ENCODE data around the gene SAMD8.

The SAMD8 gene

DNA sequence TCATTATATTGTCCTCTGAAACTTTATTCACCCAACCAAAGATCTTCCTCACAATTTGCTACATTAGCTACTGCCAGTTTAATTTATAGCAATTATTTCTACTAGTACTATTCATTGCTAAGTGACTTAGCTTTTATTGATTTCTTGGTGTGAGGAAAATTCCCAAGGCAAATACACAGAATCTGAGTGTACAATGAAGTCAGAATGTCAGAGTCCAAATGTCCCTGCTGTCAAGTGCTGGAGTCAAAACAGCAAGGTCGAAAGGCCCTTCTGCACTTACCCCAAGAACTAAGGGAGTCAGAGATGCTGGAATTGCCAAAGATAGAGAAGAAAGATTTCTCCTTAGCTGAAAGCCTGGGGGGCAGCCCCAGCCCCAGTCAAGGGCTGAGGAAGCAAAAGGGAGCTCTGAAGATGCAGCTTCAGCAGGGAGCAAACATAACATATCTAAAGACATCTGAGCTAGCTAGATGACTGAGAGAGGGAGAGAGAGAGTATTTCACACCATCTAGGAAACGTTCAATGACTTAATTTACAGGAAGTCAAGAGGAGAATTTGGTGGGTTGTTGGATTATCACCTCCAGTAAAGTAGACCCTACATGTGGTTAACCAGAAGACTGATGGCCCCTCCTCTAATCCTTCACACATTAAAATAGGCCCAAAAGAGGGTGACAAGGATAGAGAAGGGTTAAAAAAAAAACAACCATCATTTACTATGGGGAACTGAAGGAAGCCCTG lies 36.6 kb upstream of the SAMD8 start:
- H3K4me3 Mint-ChIP-seq: no peak overlapping the region

DNA sequence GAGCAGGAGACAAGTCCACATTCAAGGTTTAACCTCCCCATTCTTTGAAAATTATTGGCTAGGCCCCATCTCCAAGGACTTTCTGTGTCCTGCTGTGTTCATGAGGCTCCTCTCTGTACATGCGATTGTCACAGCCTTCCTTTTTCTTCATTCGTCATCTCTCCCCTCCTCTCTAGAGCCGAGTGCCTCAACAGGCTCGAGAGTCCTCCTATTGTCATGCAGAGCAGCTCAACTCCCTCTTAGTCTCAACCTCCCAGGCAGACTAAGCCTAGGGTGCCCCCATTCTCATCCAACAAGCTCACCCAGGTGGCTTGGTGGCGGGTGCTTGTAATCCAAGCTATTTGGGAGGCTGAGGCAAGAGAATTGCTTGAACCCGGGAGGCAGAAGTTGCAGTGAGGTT lies 35.1 kb upstream of the SAMD8 start:
- Mint-ChIP-seq H3K9me3 (no peaks in the 10 kb centered on the region), H3K27ac (no peak overlapping the region), H3K4me1 (ENCODE audit: low read depth) (peaks cover 4% of the 10 kb centered on the region), H3K36me3 (ENCODE audit: low read depth) (no peaks in the 10 kb centered on the region), H3K27me3 (ENCODE audit: low read depth) (no peaks in the 10 kb centered on the region), H3K4me3 (no peak overlapping the region)
- DNase-seq (ENCODE audit: low spot score): no peak

More for the DNA sequence above, 36.6 kb upstream of the SAMD8 start:
- Mint-ChIP-seq H3K36me3 (ENCODE audit: low read depth) (no peaks in the 10 kb centered on the region), H3K4me1 (ENCODE audit: low read depth) (peaks cover 4% of the 10 kb centered on the region), H3K27me3 (ENCODE audit: low read depth) (no peaks in the 10 kb centered on the region), H3K27ac (no peak overlapping the region), H3K9me3 (no peaks in the 10 kb centered on the region)
- DNase-seq (ENCODE audit: low spot score): no peak

DNA sequence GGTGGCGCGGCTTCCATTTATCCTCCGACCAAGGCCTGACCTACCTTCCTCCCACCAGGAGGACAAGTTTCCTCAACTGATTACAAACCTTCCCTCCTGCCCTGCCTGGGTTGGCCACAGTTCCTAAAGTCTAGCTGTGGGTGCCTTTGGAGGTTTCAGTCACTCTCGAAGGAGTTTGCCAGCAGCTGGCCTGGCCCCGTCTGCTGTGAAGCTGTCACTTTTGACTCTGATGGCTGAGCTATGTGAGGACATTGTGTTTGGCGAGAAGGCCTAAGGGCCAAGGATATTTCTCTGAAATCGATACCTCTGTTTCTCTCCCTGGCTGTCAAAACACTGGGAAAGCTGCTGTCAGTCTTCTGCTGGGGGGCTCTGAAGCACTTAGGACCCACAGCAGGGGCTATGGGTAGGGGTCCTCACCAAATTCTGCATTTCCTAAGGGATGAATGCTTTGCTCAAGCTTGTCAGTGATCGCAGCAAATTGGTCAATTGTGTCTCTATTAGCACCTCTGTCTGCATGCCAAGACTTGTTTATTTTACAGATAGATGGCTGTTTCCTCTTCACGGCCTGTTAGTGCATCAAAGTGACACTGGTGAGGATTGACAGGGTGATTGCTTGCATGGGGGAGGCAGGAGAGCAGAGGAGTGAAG lies 31.9 kb upstream of the SAMD8 start:
- Mint-ChIP-seq H3K9me3 (no peaks in the 10 kb centered on the region), H3K36me3 (ENCODE audit: low read depth) (no peaks in the 10 kb centered on the region), H3K4me3 (no peak overlapping the region), H3K27me3 (ENCODE audit: low read depth) (no peaks in the 10 kb centered on the region), H3K4me1 (ENCODE audit: low read depth) (peaks cover 4% of the 10 kb centered on the region), H3K27ac (no peak overlapping the region)
- no peak for DNase-seq (ENCODE audit: low spot score)

DNA sequence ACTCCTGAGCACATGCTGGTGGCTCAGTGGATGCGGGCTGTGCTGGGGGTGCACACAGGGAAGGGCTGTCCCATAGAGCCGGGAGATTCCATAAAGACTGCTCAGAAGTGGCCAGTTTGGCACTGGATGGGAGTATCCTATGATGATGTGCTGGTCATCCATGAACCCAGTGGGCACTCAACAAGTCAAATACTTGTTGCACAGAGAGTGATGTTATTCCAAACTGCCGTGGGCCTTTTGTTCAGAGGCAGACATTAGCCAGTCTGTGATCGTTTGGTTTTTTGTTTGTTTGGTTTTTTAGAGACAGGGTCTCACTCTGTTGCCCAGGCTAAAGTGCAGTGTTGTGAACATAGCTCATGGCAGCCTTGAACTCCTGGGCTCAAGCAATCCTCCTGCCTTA lies 30.9 kb upstream of the SAMD8 start:
- H3K27ac Mint-ChIP-seq: no peak overlapping the region
- H3K27me3 Mint-ChIP-seq (ENCODE audit: low read depth): no peaks in the 10 kb centered on the region
- H3K4me3 Mint-ChIP-seq: no peak overlapping the region
- H3K9me3 Mint-ChIP-seq: no peaks in the 10 kb centered on the region
- H3K36me3 Mint-ChIP-seq (ENCODE audit: low read depth): no peaks in the 10 kb centered on the region
- DNase-seq (ENCODE audit: low spot score): no peak
- no peaks in the 10 kb centered on the region for H3K4me1 Mint-ChIP-seq (ENCODE audit: low read depth)

DNA sequence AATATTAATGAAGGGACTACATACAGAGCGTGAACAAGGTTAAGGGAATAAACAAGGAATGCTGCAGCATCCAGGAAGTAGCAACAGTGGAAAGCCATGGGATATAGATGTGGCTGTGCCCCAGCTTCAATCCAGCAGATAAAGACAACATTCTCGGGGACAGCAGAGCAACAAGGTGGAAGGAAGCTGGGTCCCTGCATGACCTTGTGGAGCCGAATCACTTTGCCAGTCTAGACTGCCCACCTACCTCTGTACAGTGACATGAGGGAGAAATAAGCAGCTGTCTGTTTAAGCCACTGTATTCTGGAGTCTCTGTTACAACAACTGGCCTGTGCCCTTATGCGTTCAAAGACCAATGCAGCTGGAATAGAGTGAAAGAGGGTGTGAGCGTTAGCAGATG lies 30.1 kb upstream of the SAMD8 start:
- H3K4me1 Mint-ChIP-seq (ENCODE audit: low read depth): no peaks in the 10 kb centered on the region
- no peaks in the 10 kb centered on the region for H3K27me3 Mint-ChIP-seq (ENCODE audit: low read depth)
- no peaks in the 10 kb centered on the region for H3K9me3 Mint-ChIP-seq
- H3K4me3 Mint-ChIP-seq: no peak overlapping the region
- no peak overlapping the region for H3K27ac Mint-ChIP-seq
- no peak for DNase-seq (ENCODE audit: low spot score)
- no peaks in the 10 kb centered on the region for H3K36me3 Mint-ChIP-seq (ENCODE audit: low read depth)

DNA sequence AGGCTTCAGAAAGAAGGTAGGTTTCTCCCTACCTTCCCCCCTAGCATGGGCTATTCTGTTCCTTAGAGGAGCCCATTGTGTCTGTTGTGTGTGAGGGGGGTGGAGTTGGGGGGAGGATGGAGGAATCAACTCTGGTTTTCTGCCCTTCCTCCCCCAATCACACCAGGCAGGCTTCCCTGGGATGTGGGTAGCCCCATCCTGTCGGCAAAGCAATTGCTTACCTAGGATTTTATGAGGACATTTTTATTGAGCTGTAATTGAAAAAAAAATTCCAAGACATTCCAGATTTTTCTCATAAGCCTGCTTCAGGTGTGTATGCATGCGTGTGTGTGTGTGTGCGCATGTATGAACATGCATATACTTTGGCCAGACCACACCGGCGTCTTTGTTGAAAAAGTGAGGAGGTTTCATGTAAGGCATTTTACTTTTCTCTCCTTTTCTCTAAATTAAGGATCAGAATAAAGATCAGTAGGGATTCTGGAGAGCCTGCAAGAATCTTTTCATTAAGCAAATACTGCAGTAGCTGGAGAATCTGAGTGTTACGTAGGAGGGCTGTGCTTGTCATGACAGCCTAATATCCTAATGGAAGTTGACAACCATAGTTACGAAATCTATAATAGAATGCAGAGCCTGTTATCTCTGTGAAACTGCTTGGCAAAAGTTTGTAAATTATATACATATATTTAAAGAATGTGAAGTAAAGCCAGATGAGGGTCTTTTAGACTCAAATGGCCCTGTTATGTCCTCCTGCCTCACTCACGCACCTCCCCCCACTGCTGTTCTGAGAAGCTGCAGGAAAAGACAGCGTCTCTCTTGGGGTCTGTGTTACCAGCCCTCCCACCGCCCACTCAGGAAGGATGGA lies 27.3 kb upstream of the SAMD8 start:
- Mint-ChIP-seq H3K27ac (no peak overlapping the region), H3K9me3 (no peaks in the 10 kb centered on the region), H3K4me3 (no peak overlapping the region), H3K27me3 (ENCODE audit: low read depth) (no peaks in the 10 kb centered on the region), H3K4me1 (ENCODE audit: low read depth) (no peaks in the 10 kb centered on the region), H3K36me3 (ENCODE audit: low read depth) (no peaks in the 10 kb centered on the region)
- no peak for DNase-seq (ENCODE audit: low spot score)

DNA sequence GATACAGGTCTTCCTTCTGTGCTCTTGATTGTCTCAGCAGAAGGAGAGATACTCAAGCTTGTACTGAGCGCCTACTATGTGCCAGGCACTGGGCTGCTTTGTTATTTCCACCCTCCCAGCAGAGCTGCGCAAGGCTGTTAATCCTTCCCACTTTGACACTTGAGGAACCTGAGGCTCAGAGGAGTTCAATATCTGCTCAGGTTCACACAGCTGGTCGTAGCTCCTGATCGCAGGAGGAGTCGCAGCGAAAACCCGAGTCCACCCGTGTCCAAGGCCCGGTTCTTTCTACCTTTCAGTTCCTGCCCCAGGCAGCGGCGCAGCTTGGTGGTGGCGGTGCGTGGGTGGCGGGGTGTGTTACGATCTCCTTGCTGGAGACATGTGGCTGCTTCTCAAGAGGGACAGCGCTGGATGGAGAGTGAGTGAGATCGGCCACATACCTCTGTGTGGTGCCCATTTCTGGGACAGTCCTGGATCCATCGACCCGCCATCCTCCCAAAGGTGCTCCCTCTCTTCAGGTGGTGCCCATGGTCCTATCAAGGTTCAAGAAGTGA lies 26.5 kb upstream of the SAMD8 start:
- Mint-ChIP-seq H3K27me3 (ENCODE audit: low read depth) (no peaks in the 10 kb centered on the region), H3K36me3 (ENCODE audit: low read depth) (no peaks in the 10 kb centered on the region), H3K27ac (no peak overlapping the region), H3K9me3 (no peaks in the 10 kb centered on the region), H3K4me1 (ENCODE audit: low read depth) (peaks cover 5% of the 10 kb centered on the region), H3K4me3 (no peak overlapping the region)
- DNase-seq (ENCODE audit: low spot score): no peak

DNA sequence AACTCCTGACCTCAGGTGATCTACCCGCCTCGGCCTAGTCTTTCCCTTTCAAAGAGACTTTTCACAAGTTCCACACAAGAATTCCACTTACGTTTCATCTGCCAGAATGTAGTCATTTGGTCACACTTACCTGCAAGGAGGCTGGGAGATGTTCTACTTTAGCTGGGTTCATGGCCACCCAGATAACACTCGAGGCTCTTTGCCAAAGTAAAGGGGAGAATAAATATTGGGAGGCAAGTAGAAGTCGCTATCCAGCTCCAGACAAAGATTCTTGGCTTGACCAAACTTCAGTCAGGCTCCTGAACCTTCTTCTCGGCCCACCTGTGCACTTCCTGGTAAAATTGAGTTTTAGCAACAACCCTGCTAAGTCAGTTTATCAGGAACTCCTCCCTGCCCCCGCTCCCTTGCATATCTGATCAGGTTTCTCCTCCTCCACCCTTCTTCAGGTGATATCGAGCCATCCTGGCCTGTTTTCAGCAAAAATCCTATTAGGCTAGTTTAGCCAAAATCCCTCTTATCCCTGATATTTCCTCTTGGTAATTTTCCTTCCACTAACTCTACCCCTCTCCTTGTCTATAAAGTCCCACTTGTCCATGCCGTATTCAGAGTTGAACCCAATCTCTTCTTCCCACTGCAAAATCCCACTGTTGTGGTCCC lies 25.1 kb upstream of the SAMD8 start:
- Mint-ChIP-seq H3K4me3 (no peak overlapping the region), H3K36me3 (ENCODE audit: low read depth) (no peaks in the 10 kb centered on the region), H3K27me3 (ENCODE audit: low read depth) (no peaks in the 10 kb centered on the region), H3K4me1 (ENCODE audit: low read depth) (peaks cover 5% of the 10 kb centered on the region), H3K9me3 (no peaks in the 10 kb centered on the region), H3K27ac (no peak overlapping the region)
- no peak for DNase-seq (ENCODE audit: low spot score)

DNA sequence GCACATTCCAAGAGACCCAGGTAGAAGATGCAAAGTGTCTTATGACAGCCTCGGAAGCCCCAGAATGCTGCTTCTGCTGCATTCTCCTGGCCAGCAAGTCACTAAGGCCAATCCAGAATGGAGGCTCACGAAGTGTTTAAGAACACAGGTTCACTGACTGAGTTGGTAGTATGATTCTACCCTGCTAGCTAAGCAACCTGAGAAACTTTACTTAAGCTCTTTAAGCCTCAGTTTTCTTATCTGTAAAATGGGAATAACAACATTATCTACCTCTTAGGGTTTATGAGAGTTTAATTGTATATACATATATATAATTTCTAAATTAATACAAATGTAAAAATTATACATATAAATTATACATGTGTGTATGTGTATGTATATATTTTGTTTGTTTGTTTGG lies 22.8 kb upstream of the SAMD8 start:
- H3K27ac Mint-ChIP-seq: no peak overlapping the region
- no peaks in the 10 kb centered on the region for H3K27me3 Mint-ChIP-seq (ENCODE audit: low read depth)
- no peaks in the 10 kb centered on the region for H3K9me3 Mint-ChIP-seq
- peaks cover 5% of the 10 kb centered on the region for H3K4me1 Mint-ChIP-seq (ENCODE audit: low read depth)
- no peak overlapping the region for H3K4me3 Mint-ChIP-seq
- DNase-seq (ENCODE audit: low spot score): no peak
- H3K36me3 Mint-ChIP-seq (ENCODE audit: low read depth): no peaks in the 10 kb centered on the region

DNA sequence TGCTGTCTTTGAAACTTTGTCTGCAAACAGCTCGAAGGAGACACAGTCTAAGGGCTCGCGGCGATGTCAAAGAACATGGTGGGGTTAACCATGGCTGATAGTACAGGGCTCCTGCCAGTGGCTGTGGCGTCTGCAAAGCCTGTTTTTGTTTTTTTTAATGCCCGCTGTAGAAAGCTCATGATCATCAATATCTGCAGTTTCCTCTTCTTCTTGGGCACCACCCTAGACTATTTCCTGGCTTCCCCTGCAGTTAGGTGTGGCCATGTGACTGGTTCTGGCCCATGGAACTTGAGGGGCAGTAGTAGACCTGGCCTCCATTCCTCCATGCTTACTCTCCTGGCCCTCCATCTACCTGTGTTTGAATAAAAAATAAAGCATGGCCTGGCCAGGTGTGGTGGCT lies 21.8 kb upstream of the SAMD8 start:
- Mint-ChIP-seq H3K27ac (no peak overlapping the region), H3K4me3 (no peak overlapping the region), H3K4me1 (ENCODE audit: low read depth) (peaks cover 5% of the 10 kb centered on the region), H3K36me3 (ENCODE audit: low read depth) (no peaks in the 10 kb centered on the region), H3K27me3 (ENCODE audit: low read depth) (no peaks in the 10 kb centered on the region), H3K9me3 (no peaks in the 10 kb centered on the region)
- no peak for DNase-seq (ENCODE audit: low spot score)

DNA sequence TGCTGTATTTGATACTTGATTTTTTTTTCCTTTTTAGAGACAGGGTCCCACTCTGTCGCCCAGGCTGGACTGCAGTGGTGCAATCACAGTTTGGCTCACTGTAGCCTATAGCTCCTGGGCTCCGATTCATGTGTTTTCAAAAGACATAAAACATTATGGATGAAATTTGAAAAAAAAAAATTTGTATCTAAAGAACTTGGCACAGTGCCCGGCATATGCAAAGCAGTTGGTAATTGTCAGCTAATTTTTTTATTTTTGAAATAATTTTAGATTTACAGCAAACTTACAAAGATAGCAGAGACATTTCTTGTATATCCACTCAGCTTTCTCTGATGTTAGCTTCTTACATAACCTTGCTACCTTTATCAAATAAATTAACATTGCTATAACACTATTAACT lies 20.3 kb upstream of the SAMD8 start:
- Mint-ChIP-seq H3K27ac (no peak overlapping the region), H3K36me3 (ENCODE audit: low read depth) (no peaks in the 10 kb centered on the region), H3K4me1 (ENCODE audit: low read depth) (peaks cover 5% of the 10 kb centered on the region), H3K4me3 (no peak overlapping the region), H3K9me3 (no peaks in the 10 kb centered on the region), H3K27me3 (ENCODE audit: low read depth) (no peaks in the 10 kb centered on the region)
- no peak for DNase-seq (ENCODE audit: low spot score)

DNA sequence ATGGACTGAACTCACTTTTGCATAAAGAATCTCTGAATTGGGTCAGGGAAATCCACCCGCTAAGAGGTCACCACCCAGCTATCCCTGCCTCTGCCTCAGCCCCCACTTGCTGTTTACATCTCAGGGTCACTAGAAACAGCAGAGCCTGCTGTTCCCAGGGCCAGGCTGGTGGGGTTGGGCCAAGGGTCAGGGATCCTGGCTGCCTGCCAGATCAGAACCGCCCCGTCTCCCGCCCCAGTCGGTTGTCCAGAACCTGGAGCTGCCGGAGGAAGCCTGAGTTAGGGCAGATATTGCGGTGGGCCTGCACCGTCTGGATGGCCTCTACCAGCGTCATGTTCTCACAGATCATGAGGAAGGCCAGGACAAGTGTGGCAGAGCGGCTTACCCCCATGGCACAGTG lies 17.0 kb upstream of the SAMD8 start:
- Mint-ChIP-seq H3K4me3 (no peak overlapping the region), H3K9me3 (no peaks in the 10 kb centered on the region), H3K36me3 (ENCODE audit: low read depth) (no peaks in the 10 kb centered on the region), H3K27me3 (ENCODE audit: low read depth) (no peaks in the 10 kb centered on the region), H3K4me1 (ENCODE audit: low read depth) (peaks cover 4% of the 10 kb centered on the region), H3K27ac (no peak overlapping the region)
- no peak for DNase-seq (ENCODE audit: low spot score)

DNA sequence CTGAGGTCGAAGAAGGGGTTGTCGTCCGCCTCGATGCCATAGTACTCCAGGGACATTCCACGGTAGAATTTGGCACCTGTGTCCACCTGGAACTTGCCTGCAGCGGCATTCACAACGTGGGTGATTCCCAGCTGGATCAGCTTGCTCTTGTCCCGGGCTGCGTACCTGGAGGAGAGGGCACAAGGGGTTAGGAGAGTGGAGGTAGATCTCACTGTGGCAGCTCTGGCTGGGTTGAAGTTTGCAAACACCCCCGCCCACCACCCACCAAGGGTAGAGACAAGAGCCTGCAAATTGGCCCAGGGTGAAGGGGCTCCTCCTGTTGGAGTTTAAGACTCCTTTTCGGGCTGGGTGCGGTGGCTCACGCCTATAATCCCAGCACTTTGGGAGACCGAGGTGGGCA lies 15.8 kb upstream of the SAMD8 start:
- Mint-ChIP-seq H3K9me3 (no peaks in the 10 kb centered on the region), H3K36me3 (ENCODE audit: low read depth) (no peaks in the 10 kb centered on the region), H3K4me1 (ENCODE audit: low read depth) (no peaks in the 10 kb centered on the region), H3K27ac (no peak overlapping the region), H3K27me3 (ENCODE audit: low read depth) (no peaks in the 10 kb centered on the region), H3K4me3 (no peak overlapping the region)
- DNase-seq (ENCODE audit: low spot score): no peak

DNA sequence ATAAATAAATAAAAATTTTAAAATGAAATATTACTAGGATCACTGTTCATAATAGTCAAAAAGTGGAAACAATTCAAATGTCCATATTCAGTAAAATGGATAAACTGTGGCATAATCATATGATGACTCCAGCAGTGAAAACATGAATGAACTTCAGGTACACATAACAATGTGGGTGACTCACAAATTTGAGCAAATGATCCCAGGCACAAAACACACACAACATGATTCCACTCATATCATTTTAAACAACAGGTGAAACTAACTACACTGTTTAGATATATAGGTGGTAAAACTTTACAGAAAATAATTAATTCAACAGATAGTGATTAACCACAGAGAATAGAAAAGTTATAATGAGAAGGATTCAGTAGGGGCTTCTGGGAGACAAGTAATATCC lies 14.7 kb upstream of the SAMD8 start:
- Mint-ChIP-seq H3K9me3 (no peaks in the 10 kb centered on the region), H3K27me3 (ENCODE audit: low read depth) (no peaks in the 10 kb centered on the region), H3K4me1 (ENCODE audit: low read depth) (no peaks in the 10 kb centered on the region), H3K27ac (no peak overlapping the region), H3K4me3 (no peak overlapping the region), H3K36me3 (ENCODE audit: low read depth) (no peaks in the 10 kb centered on the region)
- no peak for DNase-seq (ENCODE audit: low spot score)
